Kidney tubule cell (primary cell): ENCODE data around the gene GLMN.
A peak's percentile ranks its signal among the peaks of the same experiment; 100 is the strongest.

ENCODE experiments used
- DNase-seq: peaks from one replicate; pipeline ENCODE4 v3.0.0-alpha.2; 2018; ENCODE audit warnings: low spot score

The GLMN gene

DNA sequence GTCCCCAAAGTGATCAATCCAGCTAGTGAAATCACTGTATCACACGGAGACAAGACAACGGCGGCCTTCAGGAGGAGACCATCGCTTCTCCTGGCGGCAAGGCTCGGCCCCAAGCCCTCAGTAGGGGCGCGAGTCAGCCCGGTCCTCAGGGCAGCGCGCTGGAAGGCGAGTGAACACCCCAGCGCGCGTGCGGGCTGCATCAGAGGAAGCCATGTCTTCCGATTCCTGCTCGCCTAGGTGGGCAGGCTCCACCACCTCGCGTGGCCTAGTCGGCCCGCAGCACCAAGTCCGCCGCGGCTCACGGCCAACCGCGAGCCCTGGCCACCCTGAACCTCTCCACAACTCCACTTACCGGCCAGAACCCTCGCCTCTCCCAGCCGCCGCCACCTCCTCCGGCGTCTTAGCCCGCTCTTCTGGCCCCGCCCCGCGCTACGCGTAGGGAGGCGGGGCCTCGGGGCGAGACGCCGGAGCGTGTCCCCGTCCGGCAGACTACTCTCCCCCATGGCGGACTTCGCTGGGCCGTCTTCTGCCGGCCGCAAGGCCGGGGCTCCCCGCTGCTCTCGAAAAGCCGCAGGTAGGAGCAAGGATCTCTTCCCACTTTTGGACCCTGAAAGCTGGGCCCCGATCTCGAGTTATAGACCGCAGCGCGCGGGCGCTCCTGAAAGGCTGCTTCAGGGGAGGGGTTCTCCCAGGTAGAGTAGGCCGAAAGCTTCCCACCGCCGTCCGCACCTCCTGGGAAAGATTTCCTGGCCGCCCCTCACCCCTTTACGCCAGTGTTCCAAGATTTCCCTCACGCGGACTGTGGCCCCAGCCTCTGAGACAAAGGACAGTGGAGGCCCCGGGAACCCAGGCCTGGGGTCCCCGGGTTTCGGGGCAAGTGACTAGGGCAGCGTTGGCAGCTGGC, at the start of gene GLMN, which contains the start of gene RPAP2:
Gene GLMN (minus strand): TSS at position 415 of the 904 bp plus-strand sequence. CDS start 988 bp downstream, outside the sequence.
Gene RPAP2 (plus strand): TSS at position 487 of the 904 bp plus-strand sequence. CDS start 15 bp downstream, at position 502.
- peak; percentile 91 for DNase-seq

DNA sequence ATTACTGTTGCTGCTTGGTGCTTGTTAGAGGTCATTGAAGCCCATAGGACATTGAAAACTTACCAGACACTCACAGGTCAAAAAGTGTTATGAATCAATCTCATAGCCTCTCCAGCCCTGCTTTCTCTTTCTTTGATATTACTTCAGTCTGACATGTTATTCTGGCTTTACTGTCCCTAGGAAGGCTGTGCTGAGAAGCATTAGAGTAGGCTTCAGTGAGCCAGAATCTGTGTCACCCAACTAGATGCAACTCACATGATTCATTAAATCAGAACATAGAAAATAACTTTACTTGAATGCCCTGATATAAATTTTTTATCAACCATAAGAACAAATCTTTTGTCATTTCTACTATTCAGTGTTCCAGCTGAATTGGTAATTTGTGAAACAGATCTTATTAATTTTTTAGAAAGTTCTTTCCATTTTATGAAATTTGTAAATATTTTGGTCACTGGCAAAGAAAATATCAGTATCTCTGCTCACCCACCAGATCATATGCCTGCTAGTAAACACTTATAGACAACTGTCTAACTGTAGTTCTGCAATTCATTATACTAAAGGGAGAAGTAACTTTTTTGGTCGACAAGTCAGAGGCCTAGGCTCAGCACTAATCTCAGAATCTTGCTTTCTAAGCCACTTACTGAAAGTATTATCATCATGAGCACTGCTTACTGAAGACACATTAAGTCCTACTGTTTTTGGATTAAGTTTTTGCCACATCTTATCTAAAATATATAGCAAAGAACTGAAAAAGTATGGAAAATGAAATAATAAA, 48.3 kb upstream of the GLMN start:
- no peak for DNase-seq

DNA sequence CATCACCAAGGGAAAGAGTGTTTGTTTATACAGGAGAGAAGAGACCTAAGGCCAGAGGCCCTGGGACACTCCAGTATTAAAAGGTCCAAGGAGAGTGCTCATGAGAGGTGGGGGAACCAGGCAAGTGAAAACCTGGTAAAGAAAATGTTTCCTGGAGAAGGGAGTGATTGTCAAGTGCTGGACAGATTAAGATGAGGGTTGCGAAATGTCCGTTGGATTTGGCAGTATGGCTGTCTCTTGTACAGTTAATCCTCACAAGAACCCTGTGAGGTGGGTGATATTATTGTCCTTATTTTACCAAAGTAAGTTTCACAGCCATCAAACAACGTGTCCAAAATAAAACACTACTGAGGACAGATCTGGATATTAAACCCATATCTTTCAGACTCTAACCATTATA, 44.3 kb upstream of the GLMN start:
- no peak for DNase-seq

GRCh38 chr1:92342401-92342800, 43.6 kb upstream of the GLMN start:
- no peak for DNase-seq

- no peak for DNase-seq
Observed at GRCh38 chr1:92340154-92340553, 41.4 kb upstream of the GLMN start.

DNA sequence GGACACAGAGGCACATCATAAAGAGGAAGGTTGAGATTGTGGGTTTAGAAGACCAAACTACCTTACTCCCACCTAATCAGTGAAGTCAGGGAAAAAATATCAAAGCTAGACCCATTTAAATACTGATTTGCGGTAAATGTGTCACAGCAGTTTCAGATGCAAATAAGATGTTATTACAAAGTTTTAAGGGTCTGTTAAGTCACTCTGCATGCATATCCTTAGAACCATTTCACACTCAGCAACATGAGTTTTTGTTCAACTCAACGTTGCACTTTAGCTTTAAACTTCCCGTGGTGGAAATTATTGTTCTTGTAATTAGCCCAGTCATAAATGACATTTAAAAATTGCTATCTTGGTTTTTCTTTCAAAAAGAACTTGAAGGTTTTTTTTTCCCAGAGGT, 34.9 kb upstream of the GLMN start:
- DNase-seq: no peak

DNA sequence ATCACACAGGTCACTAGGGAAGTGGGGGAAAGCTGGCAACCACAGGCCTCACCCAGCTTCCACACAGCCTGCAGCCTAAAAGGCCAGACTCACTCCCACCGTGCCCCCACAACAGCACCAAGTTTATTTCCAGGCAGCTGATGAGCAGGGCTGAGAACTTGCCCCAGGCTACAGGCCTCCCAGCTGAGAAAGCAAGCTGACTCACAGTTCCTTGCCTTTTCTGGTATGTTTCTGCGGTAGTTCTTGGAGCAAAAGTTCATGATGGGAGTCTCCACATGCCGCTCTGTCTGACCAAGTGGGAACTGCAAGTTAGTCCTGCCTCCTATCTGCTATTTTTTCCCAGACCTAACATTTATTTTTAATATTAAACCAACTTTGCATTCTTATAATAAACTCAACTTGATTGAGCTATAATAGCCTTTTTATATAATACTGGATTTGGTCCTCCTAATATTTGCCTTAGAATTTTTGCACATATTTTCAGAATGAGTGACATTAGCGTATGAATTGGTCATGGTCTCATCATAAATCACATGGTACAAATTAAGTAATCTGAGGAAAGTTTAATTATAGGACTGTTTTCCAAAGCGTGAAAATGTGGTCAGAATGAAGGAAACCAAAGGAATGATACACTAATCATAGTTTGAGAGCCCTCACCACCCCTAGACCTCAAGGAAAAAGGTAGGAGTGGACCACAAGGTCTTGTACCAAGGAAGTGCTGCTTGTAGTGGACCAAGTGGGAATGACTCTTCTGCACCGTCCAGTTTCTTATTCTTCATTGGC, 30.8 kb upstream of the GLMN start:
- DNase-seq: peak; percentile 6

DNA sequence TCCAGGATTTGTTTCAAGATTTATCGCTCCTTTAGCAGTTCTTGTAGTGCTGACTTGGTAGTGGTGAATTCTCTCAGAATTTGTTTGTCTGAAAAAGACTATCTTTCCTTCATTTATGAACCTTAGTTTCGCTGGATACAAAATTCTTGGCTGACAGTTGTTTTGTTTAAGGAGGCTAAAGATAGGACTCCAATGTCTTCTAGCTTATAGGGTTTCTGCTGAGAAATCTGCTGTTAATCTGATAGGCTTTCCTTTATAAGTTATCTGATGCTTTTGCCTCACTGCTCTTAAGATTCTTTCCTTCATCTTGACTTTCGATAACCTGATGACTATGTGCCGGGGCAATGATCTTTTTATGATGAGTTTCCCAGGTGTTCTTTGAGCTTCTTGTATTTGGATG, 29.0 kb upstream of the GLMN start:
- DNase-seq: no peak

- DNase-seq: peak; percentile 9
Observed at GRCh38 chr1:92326681-92327080, 27.9 kb upstream of the GLMN start.

DNA sequence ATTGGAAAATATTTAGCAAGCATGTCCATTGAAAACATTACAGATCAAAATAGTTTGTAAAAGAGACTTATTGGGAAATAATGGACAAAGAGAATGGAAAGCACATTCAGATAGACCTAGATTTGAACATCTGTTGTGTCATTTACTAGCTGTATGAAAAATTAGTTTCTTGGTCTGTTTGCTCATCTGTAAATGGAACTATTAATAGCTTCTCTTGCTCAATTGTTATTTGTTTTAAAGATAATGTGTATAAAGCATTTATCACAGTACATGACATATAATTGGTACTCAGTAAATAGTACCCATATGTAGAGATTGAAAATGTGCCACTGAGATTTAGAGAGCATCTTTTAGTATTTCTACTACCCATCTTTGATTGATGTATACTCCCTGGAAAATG, 26.0 kb upstream of the GLMN start:
- no peak for DNase-seq

- no peak for DNase-seq
Observed at GRCh38 chr1:92323473-92324453, 25.0 kb upstream of the GLMN start.

DNA sequence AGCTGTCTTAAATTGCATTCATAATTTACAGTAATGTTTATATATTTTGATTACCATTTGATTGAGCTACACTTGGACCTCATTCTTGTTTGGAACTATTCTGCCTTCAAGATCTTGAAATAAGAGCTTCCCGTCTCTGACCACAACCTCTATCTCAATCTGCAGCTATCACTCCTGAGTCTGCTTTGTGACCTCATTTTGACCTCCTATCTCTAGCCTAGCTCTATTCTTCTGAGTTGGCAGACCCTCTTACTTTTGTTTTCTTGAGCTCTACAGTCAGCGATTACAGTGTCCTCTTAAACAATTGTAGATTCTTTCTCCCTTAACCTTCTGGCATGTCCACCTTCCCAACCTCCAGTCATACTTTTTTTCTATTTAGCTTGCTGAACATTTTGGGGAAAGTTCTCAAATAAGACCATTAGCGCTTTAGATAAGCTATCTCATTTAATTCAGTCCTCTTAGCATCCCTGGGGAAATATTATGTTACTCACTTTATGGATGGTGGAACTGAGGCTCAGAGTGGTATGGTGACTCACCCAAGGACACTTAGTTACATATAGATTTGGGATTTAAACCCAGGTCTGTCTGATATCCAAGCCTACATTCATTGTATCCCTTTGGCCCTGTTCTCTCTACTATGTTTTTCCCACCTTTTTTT, 19.2 kb upstream of the GLMN start:
- DNase-seq: no peak

GRCh38 chr1:92315766-92316599, 17.2 kb upstream of the GLMN start:
- no peak for DNase-seq

DNA sequence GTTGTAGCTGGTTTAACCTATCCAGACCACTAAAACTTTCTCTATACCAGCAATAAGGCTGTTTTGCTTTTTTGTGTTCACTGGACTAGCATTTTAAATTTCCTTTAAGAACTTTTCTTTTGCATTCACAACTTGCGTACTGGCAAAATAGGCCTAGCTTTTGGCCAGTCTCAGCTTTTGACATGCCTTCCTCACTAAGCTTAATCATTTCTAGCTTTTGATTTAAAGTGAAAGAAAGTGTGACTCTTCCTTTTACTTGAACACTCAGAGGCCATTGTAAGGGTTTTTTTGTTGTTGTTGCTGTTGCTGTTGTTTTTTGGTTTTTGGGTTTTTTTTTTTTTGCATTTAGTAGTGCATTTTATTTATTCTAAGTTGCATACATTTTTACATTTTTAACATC, 15.2 kb upstream of the GLMN start:
- DNase-seq: no peak

GRCh38 chr1:92310185-92310597, 11.4 kb upstream of the GLMN start:
- DNase-seq: peak; percentile 35

DNA sequence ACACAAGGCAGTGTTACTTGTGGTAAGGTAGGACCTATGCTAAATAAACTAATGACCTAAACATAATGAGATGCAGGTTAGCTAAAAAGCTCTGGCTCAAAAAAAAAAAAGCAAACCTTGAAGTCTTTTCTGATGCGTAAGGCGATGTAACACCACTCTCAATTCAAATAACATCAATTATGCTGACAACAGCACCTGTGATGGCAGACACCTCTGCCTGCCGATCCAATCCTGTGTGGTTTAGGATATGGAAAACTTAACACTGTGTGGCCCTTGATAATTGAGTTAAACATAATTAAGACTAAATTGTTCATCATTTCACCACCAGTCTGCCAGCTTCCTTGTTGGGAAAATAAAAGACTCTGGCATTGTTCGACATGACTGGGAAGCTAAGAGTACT, 9.2 kb upstream of the GLMN start:
- DNase-seq: no peak

DNA sequence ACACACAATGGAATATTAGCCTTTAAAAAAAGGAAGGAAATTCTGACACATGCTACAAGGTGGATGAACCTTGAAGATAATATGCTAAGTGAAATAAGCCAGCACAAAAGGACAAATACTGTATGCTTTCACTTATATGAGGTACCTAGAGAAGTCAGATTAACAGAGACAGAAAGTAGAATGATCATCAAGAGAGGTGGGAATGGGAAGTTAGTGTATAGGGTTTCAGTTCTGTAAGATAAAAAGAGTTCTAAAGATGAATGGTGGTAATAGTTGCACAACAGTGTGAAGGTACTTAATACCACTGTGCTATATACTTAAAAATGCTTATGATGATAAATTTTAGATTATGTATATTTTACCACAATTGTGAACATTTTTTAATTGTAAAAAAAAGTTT, 7.2 kb upstream of the GLMN start:
- DNase-seq: no peak

- DNase-seq: no peak
Observed at GRCh38 chr1:92301021-92301420, 2.2 kb upstream of the GLMN start.

DNA sequence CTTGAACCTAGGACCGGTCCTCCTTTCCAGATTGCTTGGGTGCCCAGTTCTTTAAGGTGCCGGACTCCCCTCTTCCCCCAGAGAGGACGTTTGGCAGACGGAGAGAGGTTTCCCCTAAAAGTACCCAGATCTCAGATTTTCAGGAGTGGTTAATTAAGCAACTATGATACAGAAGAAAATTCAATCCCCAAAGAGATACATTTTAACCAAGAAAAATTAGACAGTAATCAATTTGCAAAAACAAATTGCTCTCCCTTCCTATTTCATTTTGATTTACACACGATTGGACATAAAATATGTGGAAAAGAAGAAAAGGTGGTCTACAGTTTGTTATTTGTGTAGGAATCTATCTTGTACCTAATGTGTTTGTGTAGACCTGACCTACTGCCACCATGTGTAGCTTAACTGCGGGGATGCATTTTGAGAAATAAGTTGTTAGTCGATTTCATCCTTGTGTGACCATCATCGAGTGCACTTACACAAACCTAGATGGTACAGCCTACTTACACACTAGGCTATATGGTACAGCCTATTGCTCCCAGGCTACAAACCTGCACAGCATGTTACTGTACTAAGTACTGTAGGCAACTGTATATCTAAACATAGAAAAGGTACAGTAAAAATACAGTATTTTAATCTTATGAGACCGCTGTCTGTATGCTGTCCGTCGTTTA, 827 bp upstream of the GLMN start:
- DNase-seq: no peak
